ENCODE measurements around the gene STX8. TPM values are rescaled to one million over a fixed set of nuclear protein-coding genes. Genes with fewer than 3 reads are reported as not detected.

Gene STX8
- polyA plus RNA-seq, 1 experiment = 44.7 TPM

GRCh38 chr17:9283909-9284308, 291.7 kb downstream of the STX8 start:
- POLR2A ChIA-PET = interaction anchor here (0.6 kb wide), 1 partner anchor 382 kb away, joined by 4 read pairs; no protein-coding TSS in a partner anchor
- DNase-seq (ENCODE audit: low read depth) = no peak
- H3K27me3 ChIP-seq (ENCODE audit: control insufficient read depth, insufficient read depth, low read length) = no peaks in the 10 kb centered on the region
- H3K4me3 ChIP-seq (ENCODE audit: low read depth, low read length) = no peak overlapping the region
- TF ChIP-seq CTCF (IDR thresholded peaks at IDR 0.05; ENCODE audit: insufficient read depth, low read depth, low read length) = no peak
- no peaks in the 10 kb centered on the region for H3K36me3 ChIP-seq (ENCODE audit: control insufficient read depth, insufficient read depth, low read length)
- CTCF ChIA-PET = interaction anchor here (0.7 to 1.1 kb wide), 3 partner anchors 9 to 13 kb away, joined by 3 read pairs; no protein-coding TSS in a partner anchor

- Histone ChIP-seq H3K36me3 (ENCODE audit: control insufficient read depth, insufficient read depth, low read length) (no peaks in the 10 kb centered on the region), H3K27me3 (ENCODE audit: control insufficient read depth, insufficient read depth, low read length) (no peaks in the 10 kb centered on the region), H3K4me3 (ENCODE audit: low read depth, low read length) (no peak overlapping the region)
- no peak for TF ChIP-seq CTCF (IDR thresholded peaks at IDR 0.05; ENCODE audit: insufficient read depth, low read depth, low read length)
- ChIA-PET CTCF (interaction anchor here (1.1 kb wide), 1 partner anchor 241 kb away, joined by 3 read pairs; no protein-coding TSS in a partner anchor), POLR2A (no interaction called here)
- no peak for DNase-seq (ENCODE audit: low read depth)
These were observed 295.7 kb downstream of the STX8 start for GRCh38 chr17:9279893-9280292.

- TF ChIP-seq CTCF (IDR thresholded peaks at IDR 0.05; ENCODE audit: insufficient read depth, low read depth, low read length) = no peak
- ChIA-PET CTCF (interaction anchor here (1.1 kb wide), 1 partner anchor 9 kb away, joined by 3 read pairs; no protein-coding TSS in a partner anchor), POLR2A (no interaction called here)
- Histone ChIP-seq H3K36me3 (ENCODE audit: control insufficient read depth, insufficient read depth, low read length) (no peaks in the 10 kb centered on the region), H3K27me3 (ENCODE audit: control insufficient read depth, insufficient read depth, low read length) (no peaks in the 10 kb centered on the region), H3K4me3 (ENCODE audit: low read depth, low read length) (no peak overlapping the region)
- no peak for DNase-seq (ENCODE audit: low read depth)
These were observed 300.6 kb downstream of the STX8 start for GRCh38 chr17:9274973-9275372.

- CTCF ChIA-PET = no interaction called here
- POLR2A ChIA-PET = no interaction called here
These were observed 301.9 kb downstream of the STX8 start for GRCh38 chr17:9273428-9274391.

More at GRCh38 chr17:9273428-9274391, 301.9 kb downstream of the STX8 start:
- Histone ChIP-seq H3K36me3 (ENCODE audit: control insufficient read depth, insufficient read depth, low read length) (no peaks in the 10 kb centered on the region), H3K4me3 (ENCODE audit: low read depth, low read length) (no peak overlapping the region), H3K27me3 (ENCODE audit: control insufficient read depth, insufficient read depth, low read length) (no peaks in the 10 kb centered on the region)
- DNase-seq (ENCODE audit: low read depth) = no peak
- TF ChIP-seq CTCF (IDR thresholded peaks at IDR 0.05; ENCODE audit: insufficient read depth, low read depth, low read length) = no peak
